ENCODE results near the gene IQGAP3. TPM values are rescaled to one million over a fixed set of nuclear protein-coding genes. Genes with fewer than 3 reads are reported as not detected.

IQGAP3 gene
- total and polyA plus RNA-seq, 7 donors = 0.55 to 11.2 (median 0.76) TPM; not detected in 1

GRCh38 chr1:156543066-156543465 is 29.3 kb downstream of the IQGAP3 start:
- H3K4me3 ChIP-seq = no peak overlapping the region
- no peaks in the 10 kb centered on the region for H3K4me1 ChIP-seq
- no peak for TF ChIP-seq POLR2A (IDR thresholded peaks at IDR 0.05)
- no peak for TF ChIP-seq EP300 (IDR thresholded peaks at IDR 0.05)
- no peak for TF ChIP-seq CTCF (IDR thresholded peaks at IDR 0.05)
- no peak for TF ChIP-seq POLR2AphosphoS5 (IDR thresholded peaks at IDR 0.05)
- WGBS, 2 donors = 86 to 91% methylated on average over 1 of the region's 1 CpG
- intact Hi-C loops (cut with DNase I) = no loop called here
- H3K27ac ChIP-seq = no peak overlapping the region
- H3K9me3 ChIP-seq = no peaks in the 10 kb centered on the region
- no peak for DNase-seq
- H3K36me3 ChIP-seq = no peaks in the 10 kb centered on the region
- H3K27me3 ChIP-seq = no peaks in the 10 kb centered on the region

- H3K27me3 ChIP-seq = no peaks in the 10 kb centered on the region
- H3K9me3 ChIP-seq = no peaks in the 10 kb centered on the region
- WGBS, 2 donors = 93 to 94% methylated on average over 2 of the region's 2 CpGs
- no peak overlapping the region for H3K27ac ChIP-seq
- no peak overlapping the region for H3K4me3 ChIP-seq
- no peaks in the 10 kb centered on the region for H3K36me3 ChIP-seq
- intact Hi-C loops (cut with DNase I) = no loop called here
- no peaks in the 10 kb centered on the region for H3K4me1 ChIP-seq
- DNase-seq = no peak
- TF ChIP-seq POLR2AphosphoS5 (IDR thresholded peaks at IDR 0.05) (no peak), POLR2A (IDR thresholded peaks at IDR 0.05) (no peak), CTCF (IDR thresholded peaks at IDR 0.05) (no peak), EP300 (IDR thresholded peaks at IDR 0.05) (no peak)
These were observed 31.4 kb downstream of the IQGAP3 start for GRCh38 chr1:156540955-156541354.

- no peaks in the 10 kb centered on the region for H3K9me3 ChIP-seq
- no peak for DNase-seq
- 83 to 91% methylated on average over 4 of the region's 4 CpGs for WGBS, 2 donors
These were observed 32.5 kb downstream of the IQGAP3 start for GRCh38 chr1:156539818-156540355.

GRCh38 chr1:156538711-156539440 is 33.5 kb downstream of the IQGAP3 start:
- intact Hi-C loops (cut with DNase I) = loop anchor here (10.0 kb wide), 1 partner anchor 154 kb away; no protein-coding TSS in a partner anchor
- H3K9me3 ChIP-seq = no peaks in the 10 kb centered on the region
- H3K36me3 ChIP-seq = no peaks in the 10 kb centered on the region
- no peak overlapping the region for H3K4me3 ChIP-seq
- no peaks in the 10 kb centered on the region for H3K27me3 ChIP-seq
- TF ChIP-seq EP300 (IDR thresholded peaks at IDR 0.05) (no peak), POLR2A (IDR thresholded peaks at IDR 0.05) (no peak), CTCF (IDR thresholded peaks at IDR 0.05) (no peak), POLR2AphosphoS5 (IDR thresholded peaks at IDR 0.05) (no peak)
- no peak for DNase-seq
- H3K27ac ChIP-seq = no peak overlapping the region
- no peaks in the 10 kb centered on the region for H3K4me1 ChIP-seq
- WGBS, 2 donors = 89 to 93% methylated on average over 10 of the region's 10 CpGs

More at GRCh38 chr1:156539818-156540355, 32.5 kb downstream of the IQGAP3 start:
- H3K4me1 ChIP-seq = no peaks in the 10 kb centered on the region
- H3K27ac ChIP-seq = no peak overlapping the region
- no peak overlapping the region for H3K4me3 ChIP-seq
- no peaks in the 10 kb centered on the region for H3K36me3 ChIP-seq
- H3K27me3 ChIP-seq = no peaks in the 10 kb centered on the region
- TF ChIP-seq CTCF (IDR thresholded peaks at IDR 0.05) (no peak), EP300 (IDR thresholded peaks at IDR 0.05) (no peak)
- intact Hi-C loops (cut with DNase I) = loop anchor here (10.0 kb wide), 1 partner anchor 155 kb away; no protein-coding TSS in a partner anchor

All from sigmoid colon (tissue), 7 donors.